ENCODE measurements around the gene MAST2.
"Not testable (repeated sequence)": the region's sequence is repeated elsewhere in the genome, so short reads cannot be mapped to it uniquely, and the experiment has no call there.

Gene MAST2

GRCh38 chr1:45908611-45909140 lies 105.3 kb downstream of the MAST2 start:
- no peak for DNase-seq

- DNase-seq: no peak
Observed at GRCh38 chr1:45911634-45912033, 108.2 kb downstream of the MAST2 start.

GRCh38 chr1:45913183-45913683 lies 109.8 kb downstream of the MAST2 start:
- no peak for DNase-seq

GRCh38 chr1:45913731-45914501 lies 110.5 kb downstream of the MAST2 start:
- DNase-seq: no peak

GRCh38 chr1:45914836-45915235 lies 111.4 kb downstream of the MAST2 start:
- DNase-seq: no peak

GRCh38 chr1:45922374-45922773 lies 119.0 kb downstream of the MAST2 start:
- no peak for DNase-seq

GRCh38 chr1:45922813-45923212 lies 119.4 kb downstream of the MAST2 start:
- no peak for DNase-seq

- no peak for DNase-seq
Observed at GRCh38 chr1:45923343-45923742, 119.9 kb downstream of the MAST2 start.

GRCh38 chr1:45924736-45925135 lies 121.3 kb downstream of the MAST2 start:
- DNase-seq: no peak

GRCh38 chr1:45925728-45926287 lies 122.4 kb downstream of the MAST2 start:
- no peak for DNase-seq

GRCh38 chr1:45926330-45926729 lies 122.9 kb downstream of the MAST2 start:
- no peak for DNase-seq

GRCh38 chr1:45927231-45927915 lies 124.0 kb downstream of the MAST2 start:
- not testable (repeated sequence) for DNase-seq

- DNase-seq: no peak
Observed at GRCh38 chr1:45928486-45929205, 125.2 kb downstream of the MAST2 start.

- DNase-seq: no peak
Observed at GRCh38 chr1:45929257-45929687, 125.9 kb downstream of the MAST2 start.

- DNase-seq: no peak
Observed at GRCh38 chr1:45930258-45931150, 127.1 kb downstream of the MAST2 start.

GRCh38 chr1:45932205-45932604 lies 128.8 kb downstream of the MAST2 start:
- not testable (repeated sequence) for DNase-seq

GRCh38 chr1:45934947-45935346 lies 131.5 kb downstream of the MAST2 start:
- DNase-seq: no peak

GRCh38 chr1:45938029-45938428 lies 134.6 kb downstream of the MAST2 start:
- DNase-seq: no peak

- DNase-seq: no peak
Observed at GRCh38 chr1:45942411-45942810, 139.0 kb downstream of the MAST2 start.

- DNase-seq: no peak
Observed at GRCh38 chr1:45943185-45943584, 139.8 kb downstream of the MAST2 start.

GRCh38 chr1:45945426-45945825 lies 142.0 kb downstream of the MAST2 start:
- DNase-seq: no peak

- DNase-seq: not testable (repeated sequence)
Observed at GRCh38 chr1:45949462-45949861, 146.1 kb downstream of the MAST2 start.

Data from activated CD4-positive, CD25-positive, alpha-beta regulatory T cell treated with anti-CD3 and anti-CD28 coated beads, Interleukin-2, amount 50 U/mL, for 72 hours (primary cell).